ENCODE data around the gene ANKRD27.

DNA sequence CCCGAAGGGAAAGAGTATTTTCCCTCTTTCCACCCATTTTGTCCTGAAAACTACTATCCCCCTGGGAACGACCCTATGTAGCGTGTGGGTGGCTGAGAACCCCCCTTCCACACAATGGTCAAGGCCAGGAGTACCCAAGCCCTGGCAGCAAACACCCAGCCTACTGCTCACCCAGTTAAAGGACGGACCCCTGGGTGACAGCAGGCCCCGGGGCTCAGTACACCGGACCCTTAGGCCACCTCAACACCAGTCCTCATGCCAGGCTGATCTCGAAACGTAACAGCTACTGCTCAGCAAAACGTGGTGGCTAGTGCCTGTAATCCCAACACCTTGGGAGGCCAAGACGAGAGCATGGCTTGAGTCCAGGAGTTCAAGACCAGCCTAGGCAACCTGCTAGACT lies 1.4 kb downstream of the ANKRD27 start:
- TF ChIP-seq ZNF687 (IDR thresholded peaks at IDR 0.05) (no peak), CEBPB (IDR thresholded peaks at IDR 0.05; ENCODE audit: borderline replicate concordance in 1 of 2, low read depth in 2 of 2, low read length in 2 of 2) (no peak), CEBPZ (IDR thresholded peaks at IDR 0.05; ENCODE audit: low read depth, low read length) (no peak)
- TF ChIP-seq, protein P1, sequence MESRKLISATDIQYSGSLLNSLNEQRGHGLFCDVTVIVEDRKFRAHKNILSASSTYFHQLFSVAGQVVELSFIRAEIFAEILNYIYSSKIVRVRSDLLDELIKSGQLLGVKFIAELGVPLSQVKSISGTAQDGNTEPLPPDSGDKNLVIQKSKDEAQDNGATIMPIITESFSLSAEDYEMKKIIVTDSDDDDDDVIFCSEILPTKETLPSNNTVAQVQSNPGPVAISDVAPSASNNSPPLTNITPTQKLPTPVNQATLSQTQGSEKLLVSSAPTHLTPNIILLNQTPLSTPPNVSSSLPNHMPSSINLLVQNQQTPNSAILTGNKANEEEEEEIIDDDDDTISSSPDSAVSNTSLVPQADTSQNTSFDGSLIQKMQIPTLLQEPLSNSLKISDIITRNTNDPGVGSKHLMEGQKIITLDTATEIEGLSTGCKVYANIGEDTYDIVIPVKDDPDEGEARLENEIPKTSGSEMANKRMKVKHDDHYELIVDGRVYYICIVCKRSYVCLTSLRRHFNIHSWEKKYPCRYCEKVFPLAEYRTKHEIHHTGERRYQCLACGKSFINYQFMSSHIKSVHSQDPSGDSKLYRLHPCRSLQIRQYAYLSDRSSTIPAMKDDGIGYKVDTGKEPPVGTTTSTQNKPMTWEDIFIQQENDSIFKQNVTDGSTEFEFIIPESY (IDR thresholded peaks at IDR 0.05) = no peak

All from GM12878 (cell line).